HUDEP-2 (cell line): ENCODE results near the gene PTPRR.

Source experiments
- DNase-seq, 76 experiments: peaks; one replicate each; lab custom pipeline; 2025; ENCODE audit not compliant: unreplicated experiment in 76 of 76; lab: John Stamatoyannopoulos, UW

PTPRR gene

DNA sequence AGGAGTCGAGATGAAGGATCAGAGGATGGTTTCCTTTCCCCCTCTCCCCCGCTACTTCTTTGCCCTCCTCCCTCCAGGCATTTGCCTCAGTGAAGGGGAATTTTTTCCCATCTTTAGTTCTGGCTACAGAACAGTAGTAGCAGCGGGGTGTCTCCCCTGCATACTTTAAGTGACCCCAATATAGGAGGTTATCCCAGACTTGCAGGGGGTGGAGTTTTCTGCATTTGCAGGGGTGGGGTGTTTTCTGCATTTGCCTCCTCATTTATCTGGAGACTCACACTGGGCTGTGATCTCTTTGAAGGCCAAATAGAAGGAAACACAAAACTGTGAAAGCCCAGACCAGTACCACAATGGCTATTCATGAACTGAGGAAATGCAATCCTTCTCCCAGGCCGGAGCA, 303.1 kb downstream of the PTPRR start:
- no peak for DNase-seq

DNA sequence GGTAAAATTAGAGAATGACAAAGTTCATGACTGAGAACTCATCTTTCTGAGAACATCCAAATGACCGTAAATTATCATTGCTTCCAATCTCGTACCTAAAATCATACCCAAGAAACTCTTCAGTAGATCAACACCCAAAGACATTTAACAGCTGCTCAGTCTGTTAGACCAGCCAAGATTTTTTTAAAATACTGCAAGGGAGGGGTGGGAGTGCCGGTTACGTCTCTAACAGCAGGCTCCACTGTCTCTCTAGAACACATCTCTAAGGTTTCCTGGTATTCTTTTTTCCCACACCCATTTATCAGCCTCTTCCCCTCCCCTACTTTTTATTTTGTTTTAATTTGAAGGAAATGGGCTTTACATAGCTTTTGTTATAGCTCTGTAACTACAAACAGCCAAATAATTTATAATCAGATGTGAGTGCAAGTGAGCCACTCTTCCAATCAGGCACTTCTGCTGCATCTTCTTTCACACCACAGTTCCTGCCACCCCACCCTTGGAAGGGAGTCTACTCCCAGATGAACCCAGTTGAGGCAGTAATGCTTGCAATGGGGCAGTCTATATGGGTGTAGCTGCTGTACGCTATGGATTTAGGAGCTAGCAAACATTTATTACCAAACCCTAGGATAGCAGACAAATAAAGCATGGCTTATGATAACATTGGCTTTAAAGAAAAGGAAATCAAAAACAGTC, 305.2 kb downstream of the PTPRR start:
- no peak for DNase-seq

DNA sequence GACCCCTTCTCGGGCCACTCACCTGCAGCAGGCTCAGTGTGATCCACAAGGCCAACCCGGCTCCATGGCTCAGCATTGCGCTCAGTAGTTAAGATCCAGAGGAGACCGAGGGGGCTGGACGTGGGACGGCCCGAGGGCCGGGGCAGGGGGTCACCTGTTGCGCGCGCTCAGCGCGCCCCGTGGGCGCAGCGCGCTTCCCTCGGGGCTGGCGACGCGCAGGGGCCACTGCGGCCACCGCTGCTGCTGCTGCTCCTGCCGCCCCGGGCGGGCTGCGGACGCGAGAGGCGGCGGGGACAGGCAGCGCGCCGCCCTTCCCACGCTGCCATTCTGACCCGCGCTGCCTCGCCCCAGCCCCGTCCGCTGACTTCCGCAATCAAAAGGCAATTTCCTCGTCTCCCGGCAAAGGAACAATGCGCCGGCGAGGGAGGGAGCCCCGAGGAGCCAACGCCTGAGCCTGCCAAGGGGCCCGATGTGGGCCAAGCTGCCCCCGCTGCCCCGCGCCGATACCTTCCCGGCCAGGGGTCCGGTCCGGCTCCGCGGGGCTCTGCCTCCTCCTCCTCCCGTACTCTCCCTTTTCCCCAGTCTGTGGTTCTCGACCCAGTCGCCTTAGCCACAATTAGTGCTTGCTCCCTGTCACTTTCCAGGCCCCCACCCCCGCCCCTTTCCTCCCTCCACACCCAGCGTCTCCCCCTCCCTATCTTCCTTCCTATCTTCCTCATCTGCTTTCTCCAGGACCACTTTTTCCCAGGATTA, 310.6 kb downstream of the PTPRR start:
- DNase-seq = peak in 8 of 76 experiments; percentile 3 to 24 (median 16)

DNA sequence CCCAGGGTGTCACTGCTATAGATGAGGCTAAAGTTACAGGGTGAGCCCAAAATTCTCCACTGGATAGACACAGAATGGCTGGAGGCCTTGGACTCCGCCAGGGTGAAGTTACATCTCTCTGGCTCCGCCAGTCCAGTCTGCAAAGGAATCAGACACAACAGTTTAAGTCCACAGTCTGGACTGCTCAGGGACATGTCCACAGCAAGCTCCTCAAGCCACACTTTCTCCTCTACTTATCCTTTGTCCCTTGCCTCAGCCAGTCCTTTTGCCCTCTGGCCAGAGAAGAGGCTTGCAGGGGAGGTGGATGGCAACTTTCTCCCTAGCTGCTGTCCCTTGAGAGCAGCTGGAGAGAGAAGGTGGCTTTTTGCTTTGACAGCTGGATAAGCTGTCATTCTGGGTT, 311.3 kb downstream of the PTPRR start:
- DNase-seq = peak in 1 of 76 experiments; percentile 12

DNA sequence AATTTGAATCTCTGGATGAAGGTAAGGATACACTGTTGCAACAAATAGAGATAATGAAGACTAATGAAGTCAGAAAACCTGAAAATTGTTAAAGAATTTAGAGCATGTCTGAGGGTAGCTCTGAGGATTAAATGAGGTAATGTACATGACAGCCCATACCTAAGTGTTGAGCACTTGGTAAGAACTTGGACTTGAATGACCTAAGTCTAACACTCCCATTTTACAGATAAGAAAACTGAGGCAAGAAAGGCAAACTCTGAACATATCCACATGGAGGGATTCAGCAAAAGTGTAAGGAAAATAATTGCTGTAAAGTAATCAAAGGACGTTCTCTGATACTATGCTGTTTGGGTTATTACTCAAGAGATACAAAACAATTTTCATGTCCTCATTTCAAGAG, 312.4 kb downstream of the PTPRR start:
- DNase-seq = no peak

DNA sequence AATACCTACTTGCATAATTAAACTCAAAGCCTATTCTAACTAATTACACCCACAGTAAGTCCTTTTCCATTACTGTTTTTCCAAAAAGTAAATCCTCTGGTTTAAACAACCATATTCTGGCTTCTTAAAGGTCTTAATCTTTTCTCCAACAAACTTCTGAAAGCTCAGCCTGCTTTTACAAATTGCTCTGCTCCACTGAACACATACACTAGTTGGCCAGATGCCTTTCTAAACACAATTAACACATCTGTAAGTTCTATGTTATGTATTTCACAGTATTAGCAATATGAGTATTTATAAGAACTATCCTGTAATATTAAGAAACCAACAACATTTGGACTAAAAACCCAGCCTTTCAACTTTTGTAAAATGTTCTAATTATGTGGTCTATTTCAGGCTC, 313.4 kb downstream of the PTPRR start:
- DNase-seq = no peak

DNA sequence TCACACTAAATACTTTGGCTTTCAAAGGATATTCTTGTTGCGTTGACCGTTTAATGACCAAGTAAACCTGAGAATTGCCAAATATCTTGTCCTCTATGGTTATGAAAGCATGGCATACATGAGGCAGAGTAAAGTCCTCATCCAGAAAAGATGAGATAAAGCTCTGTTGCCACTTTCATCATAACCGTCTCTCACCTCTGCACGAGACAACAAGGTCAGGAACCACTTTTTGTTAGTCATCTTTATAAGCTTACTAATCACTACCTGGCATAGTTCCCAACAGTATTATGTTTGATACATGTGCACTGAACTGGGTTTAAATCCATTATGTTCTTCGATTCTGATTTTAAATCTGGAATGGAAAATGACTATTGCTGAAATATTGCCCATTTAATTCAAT, 314.6 kb downstream of the PTPRR start:
- DNase-seq = peak in 5 of 76 experiments; percentile 6 to 56 (median 11)

DNA sequence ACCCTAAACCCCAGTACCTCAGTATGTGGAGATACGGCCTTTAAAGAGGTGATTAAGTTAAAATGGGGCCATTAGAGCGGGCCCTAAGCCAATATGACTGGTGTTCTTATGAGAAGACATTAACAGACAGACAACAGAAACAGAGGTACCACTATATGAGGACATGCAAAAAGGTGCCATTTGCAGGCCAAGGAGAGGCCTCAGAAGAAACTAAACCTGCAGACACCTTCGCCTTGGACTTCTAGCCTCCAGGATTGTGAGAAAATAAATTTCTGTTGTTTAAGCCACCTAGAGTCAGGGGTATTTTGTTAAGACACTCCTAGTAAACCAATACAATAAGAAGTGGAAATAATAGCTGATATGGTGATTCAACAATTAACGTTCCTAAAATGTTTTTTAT, 315.9 kb downstream of the PTPRR start:
- no peak for DNase-seq

DNA sequence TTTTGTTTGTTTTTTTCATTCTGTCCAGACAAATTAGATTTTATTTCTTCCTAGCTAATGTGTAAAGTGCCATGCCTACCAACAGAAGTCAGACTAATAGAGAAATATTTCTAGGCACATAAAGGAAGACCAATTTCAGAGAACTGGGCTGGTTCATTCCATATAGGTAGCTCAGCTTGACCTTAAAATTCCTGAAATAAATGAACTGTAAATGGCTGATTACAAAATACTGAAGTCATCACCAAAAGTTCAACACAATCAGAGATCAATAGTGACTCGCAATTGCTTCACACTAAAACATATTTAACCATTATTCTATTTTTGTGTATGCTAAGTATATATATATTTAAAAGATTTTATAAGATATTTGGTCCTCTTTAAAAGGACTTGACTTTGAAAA, 317.5 kb downstream of the PTPRR start:
- DNase-seq = no peak

DNA sequence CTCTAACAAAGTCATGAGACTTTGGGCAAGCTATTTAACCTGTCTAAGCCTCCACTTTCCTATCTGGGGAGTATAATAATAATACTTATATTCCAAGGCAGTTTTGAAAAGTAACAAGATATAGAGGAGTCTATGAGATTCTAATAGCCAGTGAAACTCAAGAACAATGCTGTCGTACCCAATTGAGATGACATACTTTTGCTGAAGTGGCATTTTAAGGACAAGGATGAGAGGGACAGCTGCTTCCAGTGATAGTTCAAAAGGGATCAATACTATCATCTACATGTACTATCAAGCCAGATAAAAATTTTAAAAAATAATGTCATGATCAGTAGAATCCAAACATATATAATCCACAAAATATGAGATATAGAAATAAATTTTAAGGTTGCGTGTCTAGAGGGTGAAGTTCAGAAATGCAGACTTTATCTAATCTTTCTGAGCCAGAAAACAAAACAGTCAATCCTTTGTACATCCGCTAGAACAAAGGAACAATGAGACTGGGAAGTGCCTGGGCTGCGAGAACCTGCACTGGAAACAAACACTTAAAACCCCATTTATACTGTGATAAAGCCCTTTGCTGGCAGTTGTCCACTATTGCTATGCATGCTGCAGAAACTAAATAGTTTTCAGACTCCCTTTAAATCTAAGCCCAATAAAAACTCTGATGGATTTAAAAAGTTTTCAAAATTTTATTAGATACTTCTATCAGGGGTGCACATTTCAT, 321.9 kb downstream of the PTPRR start:
- DNase-seq = peak in 2 of 76 experiments; percentile 14 to 27

DNA sequence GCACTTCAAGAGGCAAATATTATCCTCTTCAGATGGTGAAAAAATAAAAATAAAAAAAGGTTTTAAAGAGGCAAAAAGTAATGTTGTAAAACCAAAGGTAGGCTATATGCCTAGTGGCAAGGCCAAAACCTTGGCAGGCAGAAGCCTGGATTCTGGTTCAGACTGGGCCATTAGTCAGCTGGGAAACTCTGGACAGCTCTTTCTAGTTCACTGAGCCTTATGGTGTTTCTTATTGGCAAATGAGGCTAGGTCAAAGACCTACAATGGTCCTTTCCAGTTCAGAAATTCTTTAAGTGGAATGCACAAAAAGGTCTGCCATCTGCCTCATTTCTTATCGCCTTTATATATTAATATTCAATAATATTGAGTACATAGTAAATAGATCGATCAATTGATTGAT, 327.9 kb downstream of the PTPRR start:
- no peak for DNase-seq

DNA sequence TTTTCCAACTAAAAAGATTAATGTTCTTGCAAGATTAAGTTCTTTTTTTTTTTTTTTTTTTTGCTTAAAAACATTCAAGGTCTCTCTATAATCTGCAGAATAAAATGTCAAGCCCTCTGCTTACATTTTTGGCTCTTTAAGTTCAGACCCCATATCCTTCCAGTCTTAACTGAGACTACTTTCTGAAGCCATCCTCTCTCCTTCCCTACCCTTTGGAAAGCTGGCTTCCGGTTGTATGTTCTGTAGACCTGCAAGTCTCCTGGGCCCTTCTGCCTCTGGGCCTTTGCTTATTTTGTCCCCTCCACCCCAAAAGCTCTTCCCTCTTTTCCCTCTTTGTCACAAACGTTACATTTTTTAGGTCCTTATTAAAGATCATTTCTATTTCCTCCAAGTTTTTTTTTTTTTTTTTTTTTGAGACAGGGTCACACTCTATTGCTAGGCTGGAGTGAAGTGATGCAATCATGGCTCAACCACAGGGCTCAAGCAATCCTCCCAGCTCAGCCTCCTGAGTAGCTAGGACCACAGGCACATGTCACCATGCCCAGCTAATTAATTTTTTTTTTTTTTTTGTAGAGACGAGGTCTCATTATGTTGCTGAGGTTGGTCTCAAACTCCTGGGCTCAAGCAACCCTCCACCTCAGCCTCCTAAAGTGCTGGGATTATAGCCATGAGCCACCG, 329.9 kb downstream of the PTPRR start:
- DNase-seq = no peak

DNA sequence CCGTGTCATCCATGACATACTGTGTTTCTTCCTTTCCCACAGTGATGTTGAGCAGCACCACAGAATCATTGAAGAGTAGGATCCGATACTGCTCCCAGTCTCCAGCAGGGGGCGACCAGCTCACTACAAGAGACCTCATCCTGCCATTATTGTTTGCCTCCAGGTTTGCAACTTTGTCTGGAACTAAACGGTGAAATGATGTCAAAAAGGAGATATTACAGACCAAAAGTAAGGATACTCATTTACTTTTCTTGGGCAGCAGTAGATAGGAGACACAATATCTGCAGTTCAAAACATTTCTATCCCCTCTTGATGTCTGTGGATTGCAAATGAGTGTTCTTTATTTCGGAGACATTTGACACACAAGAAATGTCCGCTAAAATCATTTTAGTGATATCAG, 330.5 kb downstream of the PTPRR start:
- peak in 58 of 76 experiments; percentile 5 to 73 (median 40) for DNase-seq
